T-helper 9 cell (primary cell): Measurements from ENCODE around the gene SLCO6A1.
"Not testable (repeated sequence)": the region's sequence is repeated elsewhere in the genome, so short reads cannot be mapped to it uniquely, and the experiment has no call there.

Experiments used
- DNase-seq: peaks from one replicate; pipeline ENCODE4 v3.0.0-alpha.2; 2020
- total RNA-seq, 2 donors: gene quantifications; one replicate each; lab custom pipeline; 2026; lab: John Stamatoyannopoulos, UW

SLCO6A1 gene, protein sequence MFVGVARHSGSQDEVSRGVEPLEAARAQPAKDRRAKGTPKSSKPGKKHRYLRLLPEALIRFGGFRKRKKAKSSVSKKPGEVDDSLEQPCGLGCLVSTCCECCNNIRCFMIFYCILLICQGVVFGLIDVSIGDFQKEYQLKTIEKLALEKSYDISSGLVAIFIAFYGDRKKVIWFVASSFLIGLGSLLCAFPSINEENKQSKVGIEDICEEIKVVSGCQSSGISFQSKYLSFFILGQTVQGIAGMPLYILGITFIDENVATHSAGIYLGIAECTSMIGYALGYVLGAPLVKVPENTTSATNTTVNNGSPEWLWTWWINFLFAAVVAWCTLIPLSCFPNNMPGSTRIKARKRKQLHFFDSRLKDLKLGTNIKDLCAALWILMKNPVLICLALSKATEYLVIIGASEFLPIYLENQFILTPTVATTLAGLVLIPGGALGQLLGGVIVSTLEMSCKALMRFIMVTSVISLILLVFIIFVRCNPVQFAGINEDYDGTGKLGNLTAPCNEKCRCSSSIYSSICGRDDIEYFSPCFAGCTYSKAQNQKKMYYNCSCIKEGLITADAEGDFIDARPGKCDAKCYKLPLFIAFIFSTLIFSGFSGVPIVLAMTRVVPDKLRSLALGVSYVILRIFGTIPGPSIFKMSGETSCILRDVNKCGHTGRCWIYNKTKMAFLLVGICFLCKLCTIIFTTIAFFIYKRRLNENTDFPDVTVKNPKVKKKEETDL
- 0 reads per million in 2 donors for total RNA-seq

- DNase-seq = no peak
Measured at GRCh38 chr5:102498271-102499034, at the start of gene SLCO6A1. Gene SLCO6A1 (minus strand): TSS chr5:102499001. CDS start chr5:102498844, 157 bp downstream.

GRCh38 chr5:102547141-102548035 is 48.6 kb upstream of the SLCO6A1 start:
- no peak for DNase-seq

- no peak for DNase-seq
Measured at GRCh38 chr5:102545175-102545574, 46.4 kb upstream of the SLCO6A1 start.

GRCh38 chr5:102542057-102542456 is 43.3 kb upstream of the SLCO6A1 start:
- DNase-seq = no peak

DNA sequence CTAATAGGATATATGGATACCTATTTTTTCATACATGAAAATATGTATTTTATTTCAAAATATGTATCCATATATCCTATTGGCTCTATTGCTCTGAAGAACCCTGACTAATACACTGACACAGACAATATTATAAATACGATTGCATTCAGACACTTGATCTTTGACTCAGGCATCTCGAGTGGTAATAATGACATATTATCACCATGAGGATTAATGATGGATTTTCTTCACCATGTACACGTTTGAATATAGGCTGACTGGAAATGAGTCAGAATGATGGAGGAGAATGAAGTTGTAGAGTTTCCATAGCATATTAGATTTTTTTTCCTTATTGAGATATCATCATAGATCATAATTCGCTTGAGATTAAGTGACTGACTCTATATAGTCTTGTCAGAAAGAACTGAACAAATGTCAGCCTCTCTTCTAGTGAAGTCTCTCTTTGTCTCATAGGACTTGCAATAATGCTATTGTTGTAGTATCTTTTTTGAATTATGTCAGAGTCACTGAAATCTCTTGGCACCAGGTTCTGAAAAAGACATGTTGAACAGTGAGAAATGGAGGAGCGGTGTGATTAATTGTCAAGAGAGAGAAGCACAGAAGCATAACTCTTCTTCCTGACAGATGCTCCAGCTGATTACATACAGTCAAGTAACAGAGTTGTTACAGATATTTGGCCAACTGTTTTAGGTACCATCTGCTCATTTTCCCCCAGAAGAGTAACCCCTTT is 41.4 kb upstream of the SLCO6A1 start:
- DNase-seq = no peak

GRCh38 chr5:102539562-102539961 is 40.8 kb upstream of the SLCO6A1 start:
- DNase-seq = no peak

- DNase-seq = no peak
Measured at GRCh38 chr5:102537011-102537410, 38.2 kb upstream of the SLCO6A1 start.

- DNase-seq = no peak
Measured at GRCh38 chr5:102536323-102536928, 37.6 kb upstream of the SLCO6A1 start.

- no peak for DNase-seq
Measured at GRCh38 chr5:102532123-102532522, 33.3 kb upstream of the SLCO6A1 start.

GRCh38 chr5:102531506-102531905 is 32.7 kb upstream of the SLCO6A1 start:
- DNase-seq = no peak

DNA sequence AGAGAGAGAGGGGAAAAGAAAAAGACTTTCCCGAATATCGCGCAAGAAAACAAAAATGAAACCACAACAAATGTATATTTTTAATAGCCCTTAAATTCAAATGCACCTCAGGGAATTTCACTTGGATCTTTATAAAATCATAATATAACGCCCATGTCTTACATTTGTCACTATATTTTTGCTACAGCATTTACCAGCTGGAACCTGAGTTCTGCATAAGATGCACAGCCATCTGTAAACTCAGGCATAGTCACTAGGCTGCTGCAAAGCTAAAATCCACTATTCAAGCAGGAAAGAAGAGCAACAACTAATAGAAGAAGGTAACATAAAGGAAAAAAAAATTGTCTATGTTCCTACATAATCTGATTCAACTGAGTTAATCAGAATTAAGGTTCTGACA is 30.6 kb upstream of the SLCO6A1 start:
- DNase-seq = no peak

GRCh38 chr5:102529031-102529430 is 30.2 kb upstream of the SLCO6A1 start:
- no peak for DNase-seq

GRCh38 chr5:102528600-102528999 is 29.8 kb upstream of the SLCO6A1 start:
- DNase-seq = no peak

DNA sequence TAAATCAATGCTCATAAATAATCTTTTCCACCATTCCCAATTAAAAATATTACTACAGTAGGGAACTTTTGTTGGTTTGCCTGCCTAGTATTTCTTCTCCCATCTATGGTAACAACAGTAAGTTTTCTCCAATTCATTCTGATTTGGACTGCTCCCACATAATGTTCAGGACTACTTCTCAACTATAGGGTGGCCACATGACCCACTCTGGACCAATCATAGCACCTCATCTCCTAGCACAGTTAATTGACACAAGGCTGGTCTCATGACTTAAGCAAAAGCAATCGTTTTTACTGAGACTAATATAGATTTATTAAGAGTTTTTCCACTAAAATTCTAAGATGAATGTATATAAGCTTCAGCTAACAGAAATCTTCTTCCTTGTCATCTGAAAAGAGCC is 28.7 kb upstream of the SLCO6A1 start:
- no peak for DNase-seq

DNA sequence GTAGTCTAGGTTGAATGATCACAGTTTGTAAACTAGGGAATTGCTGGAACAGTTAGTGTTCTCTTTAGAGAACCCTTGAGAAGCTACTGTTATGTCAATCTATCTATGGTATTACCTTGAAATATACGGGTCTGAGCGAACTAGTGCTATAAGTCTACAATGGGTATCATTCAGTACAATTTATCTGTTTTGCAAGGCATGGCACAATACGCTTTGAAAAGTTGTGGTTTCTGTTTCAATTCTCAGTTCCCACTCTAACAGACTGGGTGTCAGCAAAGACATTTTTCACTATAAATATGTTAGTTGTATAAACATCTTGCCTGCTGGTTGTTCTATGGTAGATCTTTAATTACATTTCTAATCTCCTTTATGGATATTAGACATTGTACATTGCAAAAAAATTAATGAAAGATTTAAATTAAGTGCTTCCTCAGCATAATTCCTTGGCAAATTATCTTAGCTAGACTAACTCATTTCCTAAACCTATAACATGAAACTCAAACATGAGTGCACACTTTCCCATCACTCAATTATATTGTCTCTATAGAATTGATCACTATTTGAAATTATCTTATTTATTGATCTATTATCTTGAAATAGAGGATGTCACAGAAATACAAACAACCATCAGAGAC is 24.9 kb upstream of the SLCO6A1 start:
- no peak for DNase-seq

GRCh38 chr5:102511666-102512065 is 12.9 kb upstream of the SLCO6A1 start:
- no peak for DNase-seq

- DNase-seq = not testable (repeated sequence)
Measured at GRCh38 chr5:102491261-102491914, 7.4 kb downstream of the SLCO6A1 start.

GRCh38 chr5:102483736-102484135 is 15.1 kb downstream of the SLCO6A1 start:
- no peak for DNase-seq

- DNase-seq = no peak
Measured at GRCh38 chr5:102481054-102481715, 17.6 kb downstream of the SLCO6A1 start.
